Naive thymus-derived CD4-positive, alpha-beta T cell (primary cell): ENCODE measurements around the gene INSC. TPM values are rescaled to one million over a fixed set of nuclear protein-coding genes. Genes with fewer than 3 reads are reported as not detected.

Experiments used
- ATAC-seq: fragments of 150-1000 bp; cut with Tn5 transposase; 2 replicates; pipeline ENCODE4 v1.10.0; 2021; ENCODE audit warnings: mild to moderate bottlenecking, moderate library complexity
- CTCF ChIA-PET: fragments of 350-600 bp; sonication (Branson Sonifier 250); formaldehyde crosslinking; loops from one replicate; lab custom pipeline; 2021; ENCODE audit warnings: antibody characterized with exemption; lab: Charles Lee
- POLR2A ChIA-PET: fragments of 350-600 bp; sonication (Branson Sonifier 250); formaldehyde crosslinking; loops from one replicate; lab custom pipeline; 2021; ENCODE audit warnings: antibody characterized with exemption, inconsistent platforms; lab: Charles Lee
- DNase-seq, 9 donors: peaks; one replicate each; pipeline versions ENCODE4 v3.0.0 to v3.0.0-alpha.2; 2020 to 2022; ENCODE audit warnings: mixed read lengths in 1 of 9
- H3K27ac ChIP-seq: one replicate; pipeline ENCODE4 v1.7.0; 2013; ENCODE audit warnings: mild to moderate bottlenecking, low read depth, low read length, moderate library complexity
- H3K27me3 ChIP-seq, 2 donors: one replicate each; pipeline ENCODE4 v1.7.0; 2013; ENCODE audit warnings: low read length in 2 of 2, mild to moderate bottlenecking in 2 of 2, moderate library complexity in 2 of 2; ENCODE audit not compliant: control insufficient read depth in 2 of 2, insufficient read depth in 2 of 2
- H3K36me3 ChIP-seq, 3 experiments: 1 replicate in 2 of 3; 2 replicates in 1 of 3; pipeline ENCODE4 v1.7.0; 2013; ENCODE audit warnings: low read length in 3 of 3, mild to moderate bottlenecking in 3 of 3, moderate library complexity in 1 of 3; ENCODE audit not compliant: insufficient read depth in 3 of 3, control insufficient read depth in 2 of 3
- H3K4me1 ChIP-seq, 2 donors: one replicate each; pipeline ENCODE4 v1.7.0; 2013; ENCODE audit warnings: low read length in 2 of 2, mild to moderate bottlenecking in 2 of 2, moderate library complexity in 1 of 2; ENCODE audit not compliant: control insufficient read depth in 2 of 2, insufficient read depth in 2 of 2
- H3K4me3 ChIP-seq: 2 replicates; pipeline ENCODE4 v1.7.0; 2013; ENCODE audit warnings: mild to moderate bottlenecking, low read length
- H3K9me3 ChIP-seq, 3 experiments: 1 replicate in 2 of 3; 2 replicates in 1 of 3; pipeline ENCODE4 v1.7.0; 2013; ENCODE audit warnings: low read length in 3 of 3; ENCODE audit not compliant: control insufficient read depth in 2 of 3
- H3K27ac Mint-ChIP-seq, 9 donors: one replicate each; pipeline ENCODE4 v1.8.0; 2020 to 2022; ENCODE audit warnings: mixed read lengths in 9 of 9, mild to moderate bottlenecking in 8 of 9, moderate library complexity in 5 of 9, inconsistent platforms in 2 of 9
- H3K27me3 Mint-ChIP-seq, 5 donors: one replicate each; pipeline ENCODE4 v1.8.0; 2021 to 2022; ENCODE audit warnings: mixed read lengths in 5 of 5, mild to moderate bottlenecking in 1 of 5
- H3K36me3 Mint-ChIP-seq, 5 donors: one replicate each; pipeline ENCODE4 v1.8.0; 2020 to 2022; ENCODE audit warnings: mixed read lengths in 5 of 5, mild to moderate bottlenecking in 3 of 5, inconsistent platforms in 1 of 5
- H3K4me1 Mint-ChIP-seq, 7 donors: one replicate each; pipeline ENCODE4 v1.8.0; 2020 to 2022; ENCODE audit warnings: mixed read lengths in 7 of 7, mild to moderate bottlenecking in 3 of 7, inconsistent platforms in 1 of 7
- H3K4me3 Mint-ChIP-seq, 10 donors: one replicate each; pipeline ENCODE4 v1.8.0; 2020 to 2022; ENCODE audit warnings: mild to moderate bottlenecking in 10 of 10, mixed read lengths in 10 of 10, moderate library complexity in 6 of 10, inconsistent platforms in 2 of 10
- H3K9me3 Mint-ChIP-seq, 11 donors: one replicate each; pipeline ENCODE4 v1.8.0; 2020 to 2022; ENCODE audit warnings: mixed read lengths in 11 of 11, mild to moderate bottlenecking in 4 of 11, inconsistent platforms in 1 of 11, moderate library complexity in 1 of 11
- intact Hi-C, 2 donors: fragments of 100-400 bp; cut with micrococcal nuclease; formaldehyde crosslinking; loops; one replicate each; pipeline ENCODE4 v1.15.1; 2023
- polyA plus RNA-seq, 2 donors: library from polyadenylated mRNA; unstranded; fragments of 300-500 nt; fragmentation: Illumina TruSeq; gene quantifications; one replicate each; pipeline ENCODE4 v1.2.3, GENCODE V29; 2021
- total RNA-seq, 6 experiments: library from RNA in 5 of 6; stranded (reverse) in 5 of 6; gene quantifications; 1 replicate in 5 of 6; 2 replicates in 1 of 6; pipeline ENCODE4 v1.2.3 and lab custom pipeline; 2021 to 2026

INSC gene
- total and polyA plus RNA-seq, 7 experiments from 2014 or later: 0.14 to 0.56 (median 0.22) TPM; not detected in 2

DNA sequence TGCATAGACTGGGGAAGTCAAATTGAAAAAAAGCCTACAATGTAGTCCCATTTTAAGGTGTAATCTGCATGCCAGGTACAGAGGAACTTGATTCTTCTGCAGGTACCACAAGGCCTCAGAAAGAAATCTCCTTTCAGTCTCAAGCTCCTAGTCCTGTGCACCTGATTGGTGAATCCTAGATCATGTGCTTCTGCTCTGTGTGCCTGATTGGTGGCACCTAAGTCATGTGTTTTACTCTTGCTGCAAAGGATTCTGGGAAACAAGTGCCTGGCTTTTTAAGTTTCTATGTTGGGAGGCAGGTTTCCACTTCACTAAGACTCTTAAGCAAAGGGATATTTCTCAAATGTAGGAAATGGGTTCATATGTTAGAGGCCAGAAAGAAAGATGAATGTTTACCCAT, 29.1 kb downstream of the INSC start:
- Histone ChIP-seq H3K36me3 (no peaks in the 10 kb centered on the region), H3K4me3 (no peak overlapping the region), H3K9me3 (no peaks in the 10 kb centered on the region), H3K27ac (no peak overlapping the region), H3K27me3 (no peaks in the 10 kb centered on the region), H3K4me1 (no peaks in the 10 kb centered on the region)
- ChIA-PET POLR2A (no interaction called here), CTCF (no interaction called here)
- no peaks in the 10 kb centered on the region for H3K36me3 Mint-ChIP-seq
- intact Hi-C loops: no loop called here
- peaks cover 0 to 21% (median 0%) of the 10 kb centered on the region in 5 donors for H3K27me3 Mint-ChIP-seq
- DNase-seq (no peak), ATAC-seq (no peak)
- no peaks in the 10 kb centered on the region for H3K4me1 Mint-ChIP-seq
- no peak overlapping the region for H3K4me3 Mint-ChIP-seq
- H3K27ac Mint-ChIP-seq: no peak overlapping the region
- no peaks in the 10 kb centered on the region for H3K9me3 Mint-ChIP-seq

DNA sequence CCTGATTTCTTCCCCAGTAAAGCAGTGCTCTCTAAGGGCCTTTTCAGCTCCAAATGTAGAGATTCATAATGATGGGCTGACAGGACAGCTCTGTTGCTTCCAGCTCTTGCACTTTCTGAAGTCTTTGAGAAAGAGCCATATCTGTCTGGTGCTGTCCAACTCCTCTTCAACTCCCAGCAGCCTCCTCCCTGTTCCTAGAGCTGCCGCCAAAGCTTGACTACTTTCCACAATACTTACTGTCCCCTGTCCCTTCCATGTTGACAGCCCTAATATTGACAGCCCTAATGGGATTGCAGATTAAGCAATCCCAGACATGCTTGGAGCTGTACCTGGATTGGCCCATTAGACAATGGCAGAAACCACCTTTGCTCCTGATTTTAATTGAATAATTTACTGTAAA, 29.6 kb downstream of the INSC start:
- H3K36me3 Mint-ChIP-seq: no peaks in the 10 kb centered on the region
- H3K4me3 Mint-ChIP-seq: no peak overlapping the region
- H3K27ac ChIP-seq: no peak overlapping the region
- H3K9me3 Mint-ChIP-seq: no peaks in the 10 kb centered on the region
- intact Hi-C loops: no loop called here
- no peaks in the 10 kb centered on the region for H3K36me3 ChIP-seq
- POLR2A ChIA-PET: no interaction called here
- no peaks in the 10 kb centered on the region for H3K4me1 ChIP-seq
- no peaks in the 10 kb centered on the region for H3K9me3 ChIP-seq
- CTCF ChIA-PET: no interaction called here
- no peak for ATAC-seq
- H3K27me3 Mint-ChIP-seq: peaks cover 0 to 21% (median 0%) of the 10 kb centered on the region in 5 donors
- DNase-seq: no peak
- no peaks in the 10 kb centered on the region for H3K4me1 Mint-ChIP-seq
- no peaks in the 10 kb centered on the region for H3K27me3 ChIP-seq
- H3K4me3 ChIP-seq: no peak overlapping the region
- H3K27ac Mint-ChIP-seq: no peak overlapping the region

DNA sequence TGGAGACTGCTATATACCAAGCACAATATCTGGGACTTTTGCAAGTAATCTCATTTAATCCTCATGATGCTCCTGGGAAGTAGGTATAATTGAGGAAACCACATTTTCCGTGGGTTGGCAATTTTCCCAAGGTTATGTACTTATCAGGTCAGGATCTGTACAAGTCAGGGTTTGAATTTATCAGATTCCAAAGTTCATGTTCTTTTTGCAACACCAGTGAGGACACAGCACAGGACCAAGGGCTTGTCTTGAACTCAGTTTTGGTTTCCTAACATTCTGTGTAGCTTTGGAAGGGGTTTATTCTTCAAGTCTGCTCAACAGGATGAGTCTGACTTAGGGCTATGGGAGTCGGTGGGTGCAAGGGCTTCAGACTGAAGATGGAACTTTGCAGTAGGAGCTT, 30.4 kb downstream of the INSC start:
- ChIA-PET CTCF (no interaction called here), POLR2A (no interaction called here)
- no peaks in the 10 kb centered on the region for H3K36me3 ChIP-seq
- H3K4me3 Mint-ChIP-seq: no peak overlapping the region
- no peaks in the 10 kb centered on the region for H3K36me3 Mint-ChIP-seq
- ATAC-seq: no peak
- H3K9me3 ChIP-seq: no peaks in the 10 kb centered on the region
- no peaks in the 10 kb centered on the region for H3K27me3 ChIP-seq
- DNase-seq: no peak
- no peak overlapping the region for H3K27ac Mint-ChIP-seq
- H3K9me3 Mint-ChIP-seq: no peaks in the 10 kb centered on the region
- peaks cover 0 to 8% (median 0%) of the 10 kb centered on the region in 7 donors for H3K4me1 Mint-ChIP-seq
- H3K4me3 ChIP-seq: no peak overlapping the region
- no peaks in the 10 kb centered on the region for H3K4me1 ChIP-seq
- H3K27ac ChIP-seq: no peak overlapping the region
- H3K27me3 Mint-ChIP-seq: peaks cover 0 to 21% (median 0%) of the 10 kb centered on the region in 5 donors
- intact Hi-C loops: no loop called here

DNA sequence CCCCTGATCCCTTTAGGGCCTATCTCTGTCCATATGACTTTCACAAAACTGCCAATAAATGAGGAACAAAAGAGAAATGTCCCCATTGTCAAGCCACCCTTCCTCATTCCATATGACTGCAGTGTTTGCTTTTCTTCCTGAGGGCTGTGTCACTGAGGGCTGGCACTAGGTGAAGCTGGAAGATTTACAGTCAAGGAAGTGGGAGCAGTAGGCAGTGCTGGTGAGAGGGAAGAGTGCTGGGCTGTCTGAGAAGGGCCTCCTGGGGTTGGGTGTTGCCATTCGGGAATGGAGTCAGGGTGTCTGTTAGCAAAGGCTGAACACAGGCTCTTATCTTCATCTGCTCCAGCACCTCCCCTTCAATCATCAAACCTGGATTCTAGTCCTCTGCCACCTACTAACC, 30.9 kb downstream of the INSC start:
- Mint-ChIP-seq H3K9me3 (no peaks in the 10 kb centered on the region), H3K27me3 (peaks cover 0 to 21% (median 0%) of the 10 kb centered on the region in 5 donors), H3K36me3 (no peaks in the 10 kb centered on the region), H3K27ac (no peak overlapping the region), H3K4me3 (no peak overlapping the region), H3K4me1 (peaks cover 0 to 13% (median 3%) of the 10 kb centered on the region in 7 donors)
- no peaks in the 10 kb centered on the region for H3K36me3 ChIP-seq
- ATAC-seq: peak; percentile 37
- intact Hi-C loops: no loop called here
- H3K9me3 ChIP-seq: no peaks in the 10 kb centered on the region
- H3K4me1 ChIP-seq: no peaks in the 10 kb centered on the region
- no peak overlapping the region for H3K4me3 ChIP-seq
- H3K27me3 ChIP-seq: no peaks in the 10 kb centered on the region
- CTCF ChIA-PET: no interaction called here
- no peak overlapping the region for H3K27ac ChIP-seq
- no peak for DNase-seq
- POLR2A ChIA-PET: no interaction called here

DNA sequence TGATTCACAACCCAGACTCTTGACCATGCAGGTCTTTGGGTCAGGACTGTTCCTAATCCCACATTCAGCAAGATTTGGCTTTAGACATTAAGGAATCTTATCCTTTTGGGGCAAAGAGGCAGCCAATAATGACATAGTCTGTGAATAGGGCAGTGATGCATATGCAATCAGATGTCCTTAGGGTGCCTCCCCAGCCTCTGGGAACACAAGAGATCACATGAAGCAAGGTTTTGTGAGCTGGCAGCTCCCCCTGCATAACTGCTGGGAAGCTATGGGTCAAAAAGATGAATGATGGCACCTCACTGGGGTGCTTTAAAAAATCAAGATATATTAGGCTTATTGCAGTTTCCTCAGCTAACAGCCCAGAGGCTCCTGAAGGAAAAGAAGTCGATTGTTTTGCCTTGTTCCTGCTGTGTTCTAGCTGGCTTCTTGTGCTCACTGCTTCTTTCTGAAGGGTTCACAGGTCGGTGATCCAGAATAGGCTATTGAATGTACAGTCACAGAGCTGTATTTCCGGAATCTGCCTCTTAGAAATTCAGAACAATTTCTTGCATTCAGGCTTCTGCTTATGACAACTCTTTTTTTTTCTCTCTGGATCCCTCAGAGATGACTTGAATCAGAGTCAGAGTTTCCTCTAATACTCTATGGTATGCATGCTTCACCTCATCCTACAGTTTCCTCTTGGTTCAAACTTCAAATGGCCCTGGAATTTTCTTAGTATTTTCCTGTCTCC, 31.7 kb downstream of the INSC start:
- H3K27ac ChIP-seq: no peak overlapping the region
- H3K27me3 ChIP-seq: no peaks in the 10 kb centered on the region
- H3K9me3 ChIP-seq: no peaks in the 10 kb centered on the region
- ChIA-PET CTCF (no interaction called here), POLR2A (no interaction called here)
- Mint-ChIP-seq H3K36me3 (no peaks in the 10 kb centered on the region), H3K4me3 (no peak overlapping the region), H3K27me3 (peaks cover 0 to 21% (median 0%) of the 10 kb centered on the region in 5 donors), H3K27ac (no peak overlapping the region), H3K9me3 (no peaks in the 10 kb centered on the region), H3K4me1 (peaks cover 0 to 19% (median 7%) of the 10 kb centered on the region in 7 donors)
- DNase-seq (no peak), ATAC-seq (no peak)
- no peaks in the 10 kb centered on the region for H3K36me3 ChIP-seq
- H3K4me3 ChIP-seq: no peak overlapping the region
- intact Hi-C loops: no loop called here
- peaks cover 0 to 4% of the 10 kb centered on the region in 2 donors for H3K4me1 ChIP-seq

DNA sequence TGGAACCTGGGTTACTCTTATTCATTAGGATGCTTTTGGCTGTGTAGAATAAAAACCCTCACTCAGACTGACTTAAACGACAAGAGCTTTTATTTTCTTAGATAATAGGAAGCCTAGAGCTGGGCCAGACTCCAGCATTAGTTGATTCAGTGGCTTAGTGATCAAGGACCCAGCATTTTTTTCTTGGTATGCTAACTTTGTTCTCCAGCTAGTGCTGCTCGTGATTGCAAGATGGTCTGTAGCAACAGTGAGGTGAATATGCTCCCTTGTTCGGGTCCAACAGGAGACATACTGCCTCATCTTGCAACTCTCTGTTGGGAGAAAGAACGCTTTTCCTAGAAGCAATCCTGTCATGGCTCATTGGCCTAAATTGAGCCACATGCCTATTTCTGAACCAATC, 33.4 kb downstream of the INSC start:
- peaks cover 0 to 21% (median 13%) of the 10 kb centered on the region in 7 donors for H3K4me1 Mint-ChIP-seq
- CTCF ChIA-PET: no interaction called here

DNA sequence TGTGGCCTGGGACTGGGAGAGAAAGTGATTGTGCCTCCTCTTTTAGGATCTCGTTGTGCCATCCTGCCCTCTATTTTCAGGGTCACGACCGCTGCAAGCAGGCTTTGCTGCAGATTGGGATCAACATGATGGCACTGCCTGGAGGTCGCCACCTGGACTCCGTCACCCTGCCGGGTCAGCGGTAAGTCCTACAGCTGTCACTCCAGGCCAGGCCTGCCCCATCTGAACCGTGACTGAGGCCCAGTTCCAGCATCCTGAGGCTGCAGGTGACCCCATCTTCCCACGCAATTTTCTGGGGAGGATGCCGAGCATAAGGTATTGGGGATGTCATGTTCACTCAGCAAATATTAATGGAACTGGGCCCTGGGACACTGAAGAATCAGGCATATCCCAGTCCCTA, 34.3 kb downstream of the INSC start:
- peaks cover 0 to 22% (median 0%) of the 10 kb centered on the region in 5 donors for H3K27me3 Mint-ChIP-seq
- DNase-seq (no peak), ATAC-seq (no peak)
- Histone ChIP-seq H3K9me3 (no peaks in the 10 kb centered on the region), H3K4me3 (no peak overlapping the region), H3K27me3 (no peaks in the 10 kb centered on the region), H3K27ac (no peak overlapping the region), H3K4me1 (peaks cover 0 to 4% of the 10 kb centered on the region in 2 donors), H3K36me3 (no peaks in the 10 kb centered on the region)
- peaks cover 0 to 21% (median 13%) of the 10 kb centered on the region in 7 donors for H3K4me1 Mint-ChIP-seq
- H3K36me3 Mint-ChIP-seq: no peaks in the 10 kb centered on the region
- H3K9me3 Mint-ChIP-seq: peaks cover 0 to 2% (median 0%) of the 10 kb centered on the region in 11 donors
- ChIA-PET CTCF (no interaction called here), POLR2A (no interaction called here)
- intact Hi-C loops: no loop called here
- no peak overlapping the region for H3K27ac Mint-ChIP-seq
- H3K4me3 Mint-ChIP-seq: no peak overlapping the region

More for the DNA sequence above, 33.4 kb downstream of the INSC start:
- ATAC-seq: no peak
- H3K27me3 Mint-ChIP-seq: peaks cover 0 to 21% (median 0%) of the 10 kb centered on the region in 5 donors
- DNase-seq: no peak
- H3K27ac Mint-ChIP-seq: no peak overlapping the region
- Histone ChIP-seq H3K4me3 (no peak overlapping the region), H3K36me3 (no peaks in the 10 kb centered on the region), H3K27ac (no peak overlapping the region), H3K4me1 (peaks cover 0 to 4% of the 10 kb centered on the region in 2 donors), H3K9me3 (no peaks in the 10 kb centered on the region), H3K27me3 (no peaks in the 10 kb centered on the region)
- POLR2A ChIA-PET: no interaction called here
- no peak overlapping the region for H3K4me3 Mint-ChIP-seq
- H3K9me3 Mint-ChIP-seq: peaks cover 0 to 2% (median 0%) of the 10 kb centered on the region in 11 donors
- H3K36me3 Mint-ChIP-seq: no peaks in the 10 kb centered on the region
- intact Hi-C loops: no loop called here
